IMR-90 (cell line): ENCODE data around the gene ZNF195. TPM values are rescaled to one million over a fixed set of nuclear protein-coding genes. Genes with fewer than 3 reads are reported as not detected.
"Not testable (repeated sequence)": the region's sequence is repeated elsewhere in the genome, so short reads cannot be mapped to it uniquely, and the experiment has no call there.

ENCODE experiments used
- ATAC-seq: fragments of 200-7000 bp; cut with Tn5 transposase; 2 replicates; pipeline ENCODE4 v1.9.1; 2020; ENCODE audit warnings: low read depth, mild to moderate bottlenecking, moderate library complexity
- BruUV-seq: library from RNA; stranded (reverse); fragments of 400-500 nt; replicated peaks from 2 replicates; lab custom pipeline; 2021; lab: Mats Ljungman, UMichigan
- CTCF ChIA-PET: fragments of 300-600 bp; formaldehyde crosslinking; extraction: SDS; loops from one replicate; lab custom pipeline; 2021; ENCODE audit warnings: antibody characterized with exemption; lab: Yijun Ruan, JAX
- POLR2A ChIA-PET: fragments of 300-600 bp; sonication (Branson Sonifier 250); formaldehyde crosslinking; loops from one replicate; lab custom pipeline; 2022; ENCODE audit warnings: antibody characterized with exemption; ENCODE audit not compliant: unreplicated experiment; lab: Charles Lee
- DNase-seq: peaks from one replicate; pipeline ENCODE4 v3.0.0; 2013
- H2AFZ ChIP-seq: replicated peaks from 2 replicates; pipeline ENCODE3; 2013; ENCODE audit warnings: low read length, mild to moderate bottlenecking; ENCODE audit not compliant: poor library complexity
- H2AK5ac ChIP-seq: 2 replicates; pipeline ENCODE4 v1.6.1; 2013; ENCODE audit warnings: low read depth, low read length, inconsistent platforms
- H2AK9ac ChIP-seq: replicated peaks from 2 replicates; pipeline ENCODE3; 2013; ENCODE audit warnings: mild to moderate bottlenecking, low read depth, low read length, moderate library complexity; ENCODE audit not compliant: poor library complexity
- H2BK120ac ChIP-seq: 2 replicates; pipeline ENCODE4 v1.6.1; 2013; ENCODE audit warnings: low read depth, low read length, inconsistent platforms
- H2BK15ac ChIP-seq: 3 replicates; pipeline ENCODE4 v1.6.1; 2013; ENCODE audit warnings: low read depth, low read length, inconsistent platforms
- H2BK20ac ChIP-seq: 2 replicates; pipeline ENCODE4 v1.6.1; 2013; ENCODE audit warnings: low read depth, mild to moderate bottlenecking, inconsistent platforms, low read length, moderate library complexity
- H2BK5ac ChIP-seq: 2 replicates; pipeline ENCODE4 v1.6.1; 2013; ENCODE audit warnings: mild to moderate bottlenecking, low read depth, low read length, inconsistent platforms; ENCODE audit not compliant: poor library complexity, severe bottlenecking
- H3K14ac ChIP-seq: replicated peaks from 2 replicates; pipeline ENCODE4 v1.6.1; 2013; ENCODE audit warnings: low read depth, low read length, inconsistent platforms
- H3K18ac ChIP-seq: 2 replicates; pipeline ENCODE4 v1.6.1; 2013; ENCODE audit warnings: low read depth, low read length, control low read depth
- H3K23ac ChIP-seq: 2 replicates; pipeline ENCODE4 v1.6.1; 2013; ENCODE audit warnings: low read depth, low read length, inconsistent platforms
- H3K27ac ChIP-seq: 2 replicates; pipeline ENCODE4 v1.5.1; 2013; ENCODE audit warnings: mild to moderate bottlenecking, control low read depth, low read length; ENCODE audit not compliant: insufficient read depth
- H3K27me3 ChIP-seq: 2 replicates; pipeline ENCODE4 v1.6.1; 2013; ENCODE audit warnings: low read length; ENCODE audit not compliant: control insufficient read depth, insufficient read depth
- H3K36me3 ChIP-seq: 2 replicates; pipeline ENCODE4 v1.6.1; 2013; ENCODE audit warnings: low read length, mixed read lengths; ENCODE audit not compliant: control insufficient read depth, insufficient read depth
- H3K4ac ChIP-seq: 2 replicates; pipeline ENCODE4 v1.6.1; 2013; ENCODE audit warnings: low read depth, low read length, inconsistent platforms
- H3K4me1 ChIP-seq: 2 replicates; pipeline ENCODE4 v1.6.1; 2013; ENCODE audit warnings: low read length, mixed read lengths; ENCODE audit not compliant: control insufficient read depth, insufficient read depth
- H3K4me2 ChIP-seq: 2 replicates; pipeline ENCODE4 v1.6.1; 2013; ENCODE audit warnings: low read depth, mild to moderate bottlenecking, control low read depth, low read length, moderate library complexity
- H3K4me3 ChIP-seq: 2 replicates; pipeline ENCODE4 v1.5.1; 2013; ENCODE audit warnings: low read depth, mild to moderate bottlenecking, control low read depth, low read length, moderate library complexity; ENCODE audit not compliant: insufficient read depth
- H3K56ac ChIP-seq: 2 replicates; pipeline ENCODE4 v1.6.1; 2013; ENCODE audit warnings: low read length, inconsistent platforms; ENCODE audit not compliant: insufficient read depth; ENCODE audit errors: extremely low read depth
- H3K79me1 ChIP-seq, 2 experiments: 2 replicates each; pipeline ENCODE4 v1.6.1; 2013; ENCODE audit warnings: low read length in 2 of 2, inconsistent platforms in 1 of 2, low read depth in 1 of 2
- H3K9ac ChIP-seq: 2 replicates; pipeline ENCODE4 v1.6.1; 2013; ENCODE audit warnings: low read depth, low read length, control low read depth
- H3K9me1 ChIP-seq: 2 replicates; pipeline ENCODE4 v1.6.1; 2013; ENCODE audit warnings: low read length, inconsistent platforms; ENCODE audit not compliant: insufficient read depth
- H3K9me3 ChIP-seq: 2 replicates; pipeline ENCODE4 v1.6.1; 2013; ENCODE audit warnings: low read length; ENCODE audit not compliant: control insufficient read depth, insufficient read depth
- H4K20me1 ChIP-seq: 2 replicates; pipeline ENCODE4 v1.6.1; 2013; ENCODE audit warnings: low read length, inconsistent platforms; ENCODE audit not compliant: insufficient read depth
- H4K5ac ChIP-seq: 2 replicates; pipeline ENCODE4 v1.6.1; 2013; ENCODE audit warnings: mild to moderate bottlenecking, low read depth, low read length, control low read depth
- H4K8ac ChIP-seq, 2 experiments: 2 replicates each; pipeline ENCODE4 v1.6.1; 2013; ENCODE audit warnings: low read depth in 2 of 2, low read length in 2 of 2, control low read depth in 1 of 2, inconsistent platforms in 1 of 2
- H4K91ac ChIP-seq: 2 replicates; pipeline ENCODE4 v1.6.1; 2013; ENCODE audit warnings: low read depth, low read length, inconsistent platforms; ENCODE audit not compliant: insufficient read depth
- CEBPB ChIP-seq: IDR thresholded peaks from 2 replicates; pipeline ENCODE4 v1.6.1; 2012; ENCODE audit warnings: low read depth, low read length, improper control_type of control experiment
- MAFK ChIP-seq: IDR thresholded peaks from 2 replicates; pipeline ENCODE4 v1.6.1; 2012; ENCODE audit warnings: low read depth, low read length, improper control_type of control experiment
- NFE2L2 ChIP-seq: fragments of 150-350 bp; IDR thresholded peaks from 2 replicates; pipeline ENCODE4 v1.6.1; 2016; ENCODE audit warnings: low read depth, mild to moderate bottlenecking, low read length
- USF2 ChIP-seq: fragments of 150-350 bp; IDR thresholded peaks from 2 replicates; pipeline ENCODE4 v1.6.1; 2017; ENCODE audit warnings: mild to moderate bottlenecking, antibody characterized with exemption, low read length, low read depth
- WGBS, 2 experiments: methylation state at CpG; one replicate each; pipeline versions ENCODE4 v1.1.5 to v1.1.7; 2013; ENCODE audit warnings: missing lambda C conversion rate in 2 of 2; ENCODE audit not compliant: insufficient read length in 1 of 2; ENCODE audit errors: extremely low coverage in 2 of 2; 5-methylcytosine and 5-hydroxymethylcytosine counted together
- dilution Hi-C: fragments of 300-500 bp; cut with HindIII; formaldehyde crosslinking; loops from one replicate; pipeline ENCODE4 v1.14.3; 2018; ENCODE audit warnings: low sequenced_read_pairs; ENCODE audit not compliant: unreplicated experiment
- in situ Hi-C: fragments of 300-500 bp; cut with MboI; formaldehyde crosslinking; loops from 3 replicates; pipeline ENCODE4 v1.14.3; 2019; ENCODE audit warnings: low sequenced_read_pairs, inconsistent platforms, mixed read lengths
- intact Hi-C: fragments of 100-400 bp; cut with micrococcal nuclease; formaldehyde crosslinking; loops from 2 replicates; pipeline ENCODE4 v1.10.0; 2022
- polyA plus RNA-seq, 3 experiments: library from polyadenylated mRNA; depleted of rRNA; stranded (reverse); fragments of >200 nt; gene quantifications; 2 replicates each; pipeline ENCODE4 v1.2.3, GENCODE V29; 2012; ENCODE audit warnings: low replicate concordance in 1 of 3
- total RNA-seq: library from RNA; depleted of rRNA; stranded (reverse); fragments of >200 nt; gene quantifications from 2 replicates; pipeline ENCODE4 v1.2.3, GENCODE V29; 2012

The ZNF195 gene
- total and polyA plus RNA-seq, 2 of the 4 experiments (the other 2 are of a cell fraction) = 10.2 to 24.4 TPM

GRCh38 chr11:3378426-3379423 is at the start of gene ZNF195 (continued):
- TF ChIP-seq CEBPB = peak; percentile 52
- TF ChIP-seq NFE2L2 = no peak
- no peak for TF ChIP-seq MAFK
- TF ChIP-seq USF2 = peak; percentile 58; the same call in 1 of the 2 replicates

GRCh38 chr11:3428076-3428475 is 49.1 kb upstream of the ZNF195 start:
- H2BK5ac ChIP-seq, H4K8ac ChIP-seq, dilution Hi-C loops, H3K4me2 ChIP-seq, H3K4ac ChIP-seq, H3K36me3 ChIP-seq, H3K4me1 ChIP-seq, H4K91ac ChIP-seq, H2BK20ac ChIP-seq, H3K23ac ChIP-seq, CTCF ChIA-PET, H3K14ac ChIP-seq, H3K9me3 ChIP-seq, H2AK5ac ChIP-seq, H3K9me1 ChIP-seq, H2AFZ ChIP-seq, DNase-seq, H2AK9ac ChIP-seq, H3K9ac ChIP-seq, ATAC-seq, H3K18ac ChIP-seq, intact Hi-C loops, H3K79me1 ChIP-seq, H2BK15ac ChIP-seq, in situ Hi-C loops, BruUV-seq, POLR2A ChIA-PET, H4K20me1 ChIP-seq, H3K4me3 ChIP-seq, H3K56ac ChIP-seq, H4K5ac ChIP-seq, H2BK120ac ChIP-seq, H3K27ac ChIP-seq: not testable (repeated sequence)
- whole genome bisulfite sequencing, 2 experiments = 78% methylated on average over 4 of the region's 10 CpGs; no CpG with 5 or more reads in 1 of the 2 experiments
- peaks cover 20% of the 10 kb centered on the region for H3K27me3 ChIP-seq

- H3K4ac ChIP-seq, H4K20me1 ChIP-seq, H3K27ac ChIP-seq, H3K4me1 ChIP-seq, H3K4me2 ChIP-seq, H3K9ac ChIP-seq, intact Hi-C loops, H2AK9ac ChIP-seq, BruUV-seq, in situ Hi-C loops, H4K8ac ChIP-seq, ATAC-seq, H4K91ac ChIP-seq, H3K4me3 ChIP-seq, H3K23ac ChIP-seq, H3K14ac ChIP-seq, H4K5ac ChIP-seq, H2AK5ac ChIP-seq, DNase-seq, H2BK15ac ChIP-seq, CTCF ChIA-PET, dilution Hi-C loops, H2BK5ac ChIP-seq, H3K56ac ChIP-seq, H2AFZ ChIP-seq, H3K36me3 ChIP-seq, H3K9me3 ChIP-seq, POLR2A ChIA-PET, H3K18ac ChIP-seq, H2BK120ac ChIP-seq, H3K79me1 ChIP-seq, H3K9me1 ChIP-seq, H2BK20ac ChIP-seq: not testable (repeated sequence)
- peaks cover 20% of the 10 kb centered on the region for H3K27me3 ChIP-seq
- WGBS, 2 experiments = 86% methylated on average over 1 of the region's 8 CpGs; no CpG with 5 or more reads in 1 of the 2 experiments
Measured at GRCh38 chr11:3426541-3426940, 47.6 kb upstream of the ZNF195 start.
